ENCODE data around the gene MYO1C.

DNA sequence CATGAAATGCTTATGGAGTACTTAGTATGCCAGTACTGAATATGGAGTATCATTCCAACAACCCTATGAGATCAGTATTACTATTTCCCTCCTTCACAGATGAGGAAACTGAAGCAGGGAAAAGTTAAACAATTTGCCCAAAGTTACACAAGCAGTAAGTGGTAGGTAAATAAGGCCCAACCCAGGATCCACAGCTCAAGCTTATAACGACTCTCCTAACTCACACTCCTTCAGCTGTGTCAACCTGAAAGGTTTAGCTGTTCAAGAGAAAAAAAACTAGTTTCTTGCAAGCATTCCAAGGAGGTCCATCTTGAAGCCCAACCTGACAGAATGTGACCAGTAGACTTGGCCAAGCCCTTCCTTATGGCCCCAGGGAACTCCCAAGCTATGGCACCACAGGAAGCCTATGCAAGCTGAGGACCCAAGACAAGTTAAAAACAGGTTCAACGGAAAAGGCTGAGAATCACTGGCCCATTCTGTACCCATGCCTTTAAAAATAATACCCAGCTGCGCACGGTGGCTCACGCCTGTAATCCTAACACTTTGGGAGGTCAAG is 43.0 kb downstream of the MYO1C start:
- TF ChIP-seq SUZ12 (IDR thresholded peaks at IDR 0.05) = no peak
- TF ChIP-seq ARNT (IDR thresholded peaks at IDR 0.05) = no peak
- TF ChIP-seq FOXA1 (IDR thresholded peaks at IDR 0.05) = no peak
- TF ChIP-seq FOXM1 (IDR thresholded peaks at IDR 0.05; ENCODE audit: borderline replicate concordance) = no peak
- TF ChIP-seq, protein P1, sequence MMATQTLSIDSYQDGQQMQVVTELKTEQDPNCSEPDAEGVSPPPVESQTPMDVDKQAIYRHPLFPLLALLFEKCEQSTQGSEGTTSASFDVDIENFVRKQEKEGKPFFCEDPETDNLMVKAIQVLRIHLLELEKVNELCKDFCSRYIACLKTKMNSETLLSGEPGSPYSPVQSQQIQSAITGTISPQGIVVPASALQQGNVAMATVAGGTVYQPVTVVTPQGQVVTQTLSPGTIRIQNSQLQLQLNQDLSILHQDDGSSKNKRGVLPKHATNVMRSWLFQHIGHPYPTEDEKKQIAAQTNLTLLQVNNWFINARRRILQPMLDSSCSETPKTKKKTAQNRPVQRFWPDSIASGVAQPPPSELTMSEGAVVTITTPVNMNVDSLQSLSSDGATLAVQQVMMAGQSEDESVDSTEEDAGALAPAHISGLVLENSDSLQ (IDR thresholded peaks at IDR 0.05) = no peak
- TF ChIP-seq FOXK2 (IDR thresholded peaks at IDR 0.05) = no peak
- no peak for TF ChIP-seq CTBP1 (IDR thresholded peaks at IDR 0.05; ENCODE audit: borderline replicate concordance)
- no peak for TF ChIP-seq BHLHE40 (IDR thresholded peaks at IDR 0.05; ENCODE audit: borderline replicate concordance)
- no peak for TF ChIP-seq NFRKB (IDR thresholded peaks at IDR 0.05)
- no peak for TF ChIP-seq SP1 (IDR thresholded peaks at IDR 0.05)
- no peak for TF ChIP-seq TARDBP (IDR thresholded peaks at IDR 0.05)
- TF ChIP-seq HDGF (IDR thresholded peaks at IDR 0.05; ENCODE audit: borderline replicate concordance) = no peak

Data from HEK293T (cell line).